T-cell (primary cell): ENCODE measurements around the gene SOX13. TPM values are rescaled to one million over a fixed set of nuclear protein-coding genes. Genes with fewer than 3 reads are reported as not detected.
"Not testable (repeated sequence)": the region's sequence is repeated elsewhere in the genome, so short reads cannot be mapped to it uniquely, and the experiment has no call there.

Experiments used
- ATAC-seq, 4 experiments: fragments of 200-7000 bp in 3 of 4; fragments of 150-1000 bp in 1 of 4; cut with Tn5 transposase; replicated peaks in 1 of 4; 1 replicate in 3 of 4; 2 replicates in 1 of 4; pipeline ENCODE4 v1.10.0; 2021; ENCODE audit warnings: moderate library complexity in 3 of 4, mild to moderate bottlenecking in 2 of 4, moderate number of reproducible peaks in 1 of 4
- CTCF ChIA-PET, 2 donors: fragments of 300-600 bp; sonication (Branson Sonifier 250); formaldehyde crosslinking; loops; one replicate each; lab custom pipeline; 2022; ENCODE audit warnings: antibody characterized with exemption in 2 of 2; lab: Charles Lee
- POLR2A ChIA-PET, 2 donors: fragments of 300-600 bp; sonication (Branson Sonifier 250); formaldehyde crosslinking; loops; one replicate each; lab custom pipeline; 2022; ENCODE audit warnings: antibody characterized with exemption in 2 of 2; lab: Charles Lee
- DNase-seq, 35 experiments: peaks; one replicate each; pipeline versions ENCODE4 v3.0.0 to v3.0.0-alpha.2; 2013 to 2023
- H3K27ac ChIP-seq: one replicate; pipeline ENCODE4 v1.5.1; 2013; ENCODE audit warnings: low read length
- H3K27me3 ChIP-seq, 2 experiments: replicated peaks in 1 of 2; 1 replicate in 1 of 2; 2 replicates in 1 of 2; pipeline versions ENCODE4 v1.6.1 to v1.7.0; 2013; ENCODE audit warnings: low read length in 1 of 2, mixed read lengths in 1 of 2; ENCODE audit not compliant: control insufficient read depth in 2 of 2, insufficient read depth in 2 of 2; ENCODE audit errors: extremely low read depth in 1 of 2
- H3K36me3 ChIP-seq, 2 donors: 1 replicate in 1 of 2; 2 replicates in 1 of 2; pipeline versions ENCODE4 v1.6.1 to v1.7.0; 2013; ENCODE audit warnings: low read length in 1 of 2; ENCODE audit not compliant: control insufficient read depth in 2 of 2, insufficient read depth in 1 of 2; ENCODE audit errors: extremely low read depth in 1 of 2
- H3K4me1 ChIP-seq, 2 experiments: 1 replicate in 1 of 2; 2 replicates in 1 of 2; pipeline versions ENCODE4 v1.6.1 to v1.7.0; 2013; ENCODE audit warnings: low read length in 2 of 2, mixed read lengths in 1 of 2; ENCODE audit not compliant: insufficient read depth in 2 of 2, control insufficient read depth in 1 of 2; ENCODE audit errors: extremely low read depth in 1 of 2
- H3K4me3 ChIP-seq, 2 donors: 1 replicate in 1 of 2; 2 replicates in 1 of 2; pipeline versions ENCODE4 v1.5.1 to v1.7.0; 2013; ENCODE audit warnings: mild to moderate bottlenecking in 2 of 2, low read length in 1 of 2, moderate library complexity in 1 of 2; ENCODE audit not compliant: control insufficient read depth in 1 of 2; ENCODE audit errors: extremely low read depth in 1 of 2
- H3K9me3 ChIP-seq: 2 replicates; pipeline ENCODE4 v1.7.0; 2013
- H3K27ac Mint-ChIP-seq, 2 donors: one replicate each; pipeline ENCODE4 v1.8.0; 2020 to 2021; ENCODE audit warnings: mild to moderate bottlenecking in 2 of 2, mixed read lengths in 2 of 2
- H3K27me3 Mint-ChIP-seq, 2 donors: one replicate each; pipeline ENCODE4 v1.8.0; 2021 to 2022; ENCODE audit warnings: mixed read lengths in 2 of 2
- H3K36me3 Mint-ChIP-seq: one replicate; pipeline ENCODE4 v1.8.0; 2021; ENCODE audit warnings: mixed read lengths
- H3K4me1 Mint-ChIP-seq, 3 donors: one replicate each; pipeline ENCODE4 v1.8.0; 2020 to 2022; ENCODE audit warnings: mixed read lengths in 3 of 3, mild to moderate bottlenecking in 1 of 3
- H3K4me3 Mint-ChIP-seq, 3 donors: one replicate each; pipeline ENCODE4 v1.8.0; 2020 to 2022; ENCODE audit warnings: mild to moderate bottlenecking in 3 of 3, mixed read lengths in 3 of 3, moderate library complexity in 3 of 3
- H3K9me3 Mint-ChIP-seq, 3 donors: one replicate each; pipeline ENCODE4 v1.8.0; 2020 to 2022; ENCODE audit warnings: mixed read lengths in 3 of 3
- WGBS: methylation state at CpG from one replicate; pipeline ENCODE4 v1.1.5; 2013; ENCODE audit warnings: missing lambda C conversion rate; ENCODE audit not compliant: insufficient coverage; 5-methylcytosine and 5-hydroxymethylcytosine counted together
- total RNA-seq, 35 experiments: library from RNA in 6 of 35; stranded (reverse) in 6 of 35; fragments of 120-200 nt in 1 of 35; gene quantifications; one replicate each; pipeline versions ENCODE4 v1.2.1 to v1.2.4 and lab custom pipeline; 2013 to 2026

The SOX13 gene
- total RNA-seq, 5 donors from 2014 or later (not counting 1 experiment from before 2014, with no cell fraction given), result 3.2 to 9.4 (median 5.2) TPM

DNA sequence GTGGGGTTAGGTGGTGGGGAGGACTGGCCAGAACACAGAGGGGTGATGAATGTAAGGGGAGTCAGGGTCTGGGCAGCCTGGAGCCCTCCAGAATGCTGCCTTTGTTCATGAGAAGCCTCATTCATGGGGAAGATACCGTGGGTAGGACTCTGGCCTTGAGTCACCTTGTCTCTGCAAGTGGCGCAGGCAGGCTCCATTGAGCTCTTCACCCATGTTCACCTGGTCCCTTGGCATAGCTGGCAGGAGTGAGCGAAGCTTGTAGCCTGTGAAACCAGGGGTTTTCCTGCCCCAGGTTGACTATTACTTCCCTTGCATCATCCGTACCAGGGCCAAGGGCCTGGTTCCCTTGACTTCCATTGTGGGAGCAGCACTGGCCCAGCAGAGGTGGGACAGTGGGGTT is 25.8 kb downstream of the SOX13 start:
- H3K4me1 Mint-ChIP-seq, result peaks cover 14 to 20% (median 17%) of the 10 kb centered on the region in 3 donors
- DNase-seq (no peak), ATAC-seq (no peak)
- CTCF ChIA-PET, result no interaction called here
- no peak overlapping the region for H3K27ac ChIP-seq
- H3K4me1 ChIP-seq, result peaks cover 0 to 20% of the 10 kb centered on the region in 2 experiments
- no peaks in the 10 kb centered on the region for H3K36me3 ChIP-seq
- no peak overlapping the region for H3K27ac Mint-ChIP-seq
- H3K9me3 Mint-ChIP-seq, result no peaks in the 10 kb centered on the region
- H3K4me3 Mint-ChIP-seq, result no peak overlapping the region
- peaks cover 0 to 3% of the 10 kb centered on the region in 2 donors for H3K27me3 Mint-ChIP-seq
- no peaks in the 10 kb centered on the region for H3K36me3 Mint-ChIP-seq
- no peaks in the 10 kb centered on the region for H3K27me3 ChIP-seq
- POLR2A ChIA-PET, result interaction anchor here in 1 of 2 donors (0.6 kb wide), 1 partner anchor 155 kb away, joined by 4 read pairs; no protein-coding TSS in a partner anchor
- no peaks in the 10 kb centered on the region for H3K9me3 ChIP-seq
- 79% methylated on average over 3 of the region's 4 CpGs for WGBS
- H3K4me3 ChIP-seq, result no peak overlapping the region

DNA sequence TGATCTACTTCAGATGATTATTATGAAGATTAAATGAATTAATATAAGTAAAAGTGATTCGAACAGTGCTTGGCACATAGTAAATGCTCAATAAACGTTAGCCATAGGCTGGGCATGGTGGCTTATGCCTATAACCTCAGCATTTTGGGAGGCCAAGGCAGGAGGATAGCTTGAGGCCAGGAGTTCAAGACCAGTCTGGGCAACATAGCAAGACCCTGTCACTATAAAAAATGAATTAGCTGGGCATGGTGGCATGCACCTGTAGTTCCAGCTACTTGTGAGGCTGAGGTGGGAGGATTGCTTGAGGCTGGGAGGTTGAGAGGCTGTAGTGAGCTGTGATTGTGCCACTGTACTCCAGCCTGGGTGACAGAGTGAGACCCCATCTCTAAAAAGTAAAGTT is 26.8 kb downstream of the SOX13 start:
- not testable (repeated sequence) for ATAC-seq, H3K27ac ChIP-seq, DNase-seq, H3K27ac Mint-ChIP-seq, H3K4me3 Mint-ChIP-seq, H3K27me3 ChIP-seq, H3K9me3 Mint-ChIP-seq, H3K4me3 ChIP-seq, H3K27me3 Mint-ChIP-seq, H3K36me3 ChIP-seq, H3K36me3 Mint-ChIP-seq, H3K9me3 ChIP-seq
- H3K4me1 Mint-ChIP-seq, result peaks cover 18 to 31% (median 24%) of the 10 kb centered on the region in 3 donors
- 76% methylated on average over 2 of the region's 2 CpGs for WGBS
- ChIA-PET POLR2A (interaction anchor here in 1 of 2 donors (0.6 kb wide), 1 partner anchor 42 kb away, joined by 10 read pairs; no protein-coding TSS in a partner anchor), CTCF (interaction anchor here in 1 of 2 donors (0.7 kb wide), 1 partner anchor 252 kb away, joined by 8 read pairs; no protein-coding TSS in a partner anchor)
- peaks cover 0 to 31% of the 10 kb centered on the region in 2 experiments for H3K4me1 ChIP-seq

DNA sequence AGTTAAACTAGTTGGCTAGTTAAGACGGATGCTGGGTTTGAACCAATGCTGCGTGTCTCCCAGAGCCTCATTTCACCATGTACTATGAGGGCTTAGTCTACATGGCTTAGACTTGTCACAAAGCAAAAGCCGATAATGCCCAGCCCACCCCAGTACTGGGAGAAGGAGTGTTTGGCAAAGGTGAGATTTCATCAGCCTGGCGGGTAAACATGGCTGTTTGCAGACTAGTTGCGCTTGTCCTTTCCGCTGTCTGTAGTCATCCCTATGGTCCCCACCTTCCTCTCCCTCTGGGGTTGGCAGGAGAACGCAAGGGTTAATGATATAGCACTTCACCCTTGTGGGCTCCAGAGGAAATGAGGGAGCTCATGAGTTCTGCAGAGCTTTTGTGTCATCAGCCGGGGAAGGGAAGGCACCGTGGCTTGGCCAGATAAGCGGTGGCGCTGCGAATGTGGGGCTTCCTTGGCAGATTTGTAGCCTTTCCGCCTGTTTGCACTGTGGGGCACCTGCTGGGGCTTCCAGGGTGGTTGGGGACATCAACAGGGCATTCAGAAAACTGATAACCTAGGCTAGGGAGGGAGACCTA is 29.2 kb downstream of the SOX13 start:
- peak overlapping the region; percentile 72 for H3K27ac ChIP-seq
- no peaks in the 10 kb centered on the region for H3K27me3 ChIP-seq
- no peaks in the 10 kb centered on the region for H3K9me3 ChIP-seq
- peaks cover 2 to 3% of the 10 kb centered on the region in 2 donors for H3K27me3 Mint-ChIP-seq
- peak overlapping the region in 2 of 3 donors; percentile 52 to 62 for H3K4me3 Mint-ChIP-seq
- no peaks in the 10 kb centered on the region for H3K36me3 Mint-ChIP-seq
- H3K4me3 ChIP-seq, result no peak overlapping the region
- H3K27ac Mint-ChIP-seq, result peak overlapping the region; percentile 78 to 92
- H3K4me1 ChIP-seq, result peaks cover 0 to 46% of the 10 kb centered on the region in 2 experiments
- 13% methylated on average over 7 of the region's 13 CpGs for WGBS
- ChIA-PET CTCF (interaction anchor here in 1 of 2 donors (1.0 kb wide), 1 partner anchor 27 kb away, joined by 3 read pairs; no protein-coding TSS in a partner anchor), POLR2A (no interaction called here)
- peaks cover 25 to 46% (median 31%) of the 10 kb centered on the region in 3 donors for H3K4me1 Mint-ChIP-seq
- no peaks in the 10 kb centered on the region for H3K36me3 ChIP-seq
- no peaks in the 10 kb centered on the region for H3K9me3 Mint-ChIP-seq
- ATAC-seq, result peak; percentile 19 to 49 (median 31)
- peak in 6 of 35 experiments; percentile 4 to 25 (median 10) for DNase-seq

DNA sequence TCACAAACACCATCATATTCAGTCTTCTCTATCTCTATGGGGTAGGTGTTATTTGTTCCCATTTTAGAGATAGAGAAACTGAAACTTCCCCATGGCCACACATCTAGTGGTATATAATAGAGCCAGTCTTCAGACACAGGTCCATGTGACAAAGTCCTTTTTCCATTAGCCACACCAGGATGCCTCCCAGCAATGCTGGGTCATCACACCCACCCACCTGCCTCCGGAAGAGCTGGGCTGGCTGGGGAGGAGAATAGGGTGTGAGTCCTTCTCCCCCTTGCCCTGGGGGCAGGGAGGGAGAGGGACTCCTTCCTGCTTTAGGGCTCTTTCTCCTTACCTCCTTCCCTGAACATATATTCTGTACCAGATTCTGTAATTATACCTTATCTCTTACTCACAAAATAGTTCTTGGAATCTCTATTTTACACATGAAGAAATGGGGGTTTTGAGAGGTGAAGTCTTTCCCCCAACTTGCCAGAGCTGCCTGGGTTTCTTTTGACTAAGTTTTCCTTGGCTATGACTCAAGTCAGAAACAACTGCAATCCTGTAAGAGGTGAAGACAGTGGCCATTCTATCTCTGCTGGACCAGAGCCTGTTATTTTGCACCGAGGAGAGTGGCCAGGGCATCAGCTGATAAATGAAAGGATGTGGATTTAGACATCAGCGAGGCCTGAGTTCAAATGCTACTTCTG is 30.0 kb downstream of the SOX13 start:
- ATAC-seq (no peak), DNase-seq (no peak)
- peaks cover 0 to 2% of the 10 kb centered on the region in 2 experiments for H3K27me3 ChIP-seq
- ChIA-PET POLR2A (interaction anchor here in 1 of 2 donors (0.5 kb wide), 1 partner anchor 13 kb away, joined by 10 read pairs; no protein-coding TSS in a partner anchor), CTCF (interaction anchor here (0.6 to 1.0 kb wide), 2 partner anchors 15 to 26 kb away, joined by 3 read pairs; no protein-coding TSS in a partner anchor)
- Mint-ChIP-seq H3K4me3 (peak overlapping the region in 2 of 3 donors; percentile 52 to 62), H3K9me3 (no peaks in the 10 kb centered on the region), H3K27me3 (peaks cover 2 to 3% of the 10 kb centered on the region in 2 donors), H3K4me1 (peaks cover 25 to 50% (median 31%) of the 10 kb centered on the region in 3 donors), H3K27ac (peak overlapping the region; percentile 87 to 92), H3K36me3 (no peaks in the 10 kb centered on the region)
- H3K4me1 ChIP-seq, result peaks cover 0 to 53% of the 10 kb centered on the region in 2 experiments
- H3K9me3 ChIP-seq, result no peaks in the 10 kb centered on the region
- no peaks in the 10 kb centered on the region for H3K36me3 ChIP-seq
- no peak overlapping the region for H3K4me3 ChIP-seq
- WGBS, result 71% methylated on average over 1 of the region's 3 CpGs
- H3K27ac ChIP-seq, result peak overlapping the region; percentile 72

DNA sequence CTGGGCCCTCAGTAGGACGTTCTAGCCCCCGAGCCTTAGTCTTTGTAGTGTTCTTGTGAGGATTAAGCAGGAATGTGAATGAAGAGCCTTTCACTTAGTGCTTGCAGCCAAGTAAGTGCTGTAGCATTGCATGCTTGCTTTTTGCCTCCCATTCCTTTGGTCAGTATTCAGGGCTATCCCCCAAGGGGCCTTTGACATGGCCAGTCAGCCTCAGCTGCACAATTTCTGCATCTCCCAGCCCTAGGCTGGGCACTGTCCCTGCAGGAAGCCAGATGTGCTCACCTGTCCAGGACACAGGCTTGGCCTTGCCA is 30.5 kb downstream of the SOX13 start:
- ATAC-seq, result no peak
- Histone ChIP-seq H3K4me3 (no peak overlapping the region), H3K36me3 (no peaks in the 10 kb centered on the region), H3K27ac (peak overlapping the region; percentile 72), H3K9me3 (no peaks in the 10 kb centered on the region), H3K4me1 (peaks cover 0 to 56% of the 10 kb centered on the region in 2 experiments), H3K27me3 (peaks cover 0 to 4% of the 10 kb centered on the region in 2 experiments)
- no CpG with 5 or more reads among the region's 2 CpGs for WGBS
- ChIA-PET POLR2A (interaction anchor here in 1 of 2 donors (0.5 kb wide), 1 partner anchor 12 kb away, joined by 10 read pairs; no protein-coding TSS in a partner anchor), CTCF (interaction anchor here in 1 of 2 donors (0.6 kb wide), 1 partner anchor 15 kb away, joined by 3 read pairs; no protein-coding TSS in a partner anchor)
- Mint-ChIP-seq H3K4me3 (no peak overlapping the region), H3K9me3 (no peaks in the 10 kb centered on the region), H3K4me1 (peaks cover 25 to 50% (median 31%) of the 10 kb centered on the region in 3 donors), H3K27ac (peak overlapping the region; percentile 87 to 92), H3K27me3 (peaks cover 2 to 3% of the 10 kb centered on the region in 2 donors), H3K36me3 (no peaks in the 10 kb centered on the region)
- no peak for DNase-seq
